ENCODE measurements around the gene CLIC5.

CLIC5 gene

GRCh38 chr6:45924763-45925342 lies 90.8 kb downstream of the CLIC5 start:
- Histone ChIP-seq H3K9me3 (ENCODE audit: insufficient read depth, low read depth, low read length) (no peaks in the 10 kb centered on the region), H3K4me1 (ENCODE audit: insufficient read depth, low read length) (peaks cover 22% of the 10 kb centered on the region), H3K9ac (ENCODE audit: low read depth, low read length) (no peak overlapping the region), H3K27me3 (ENCODE audit: insufficient read depth, low read length) (no peaks in the 10 kb centered on the region; the same call in 1 of the 2 replicates), H3K4me3 (ENCODE audit: low read length) (no peak overlapping the region), H3K27ac (ENCODE audit: low read depth, low read length) (no peak overlapping the region), H3K36me3 (ENCODE audit: insufficient read depth, low read length) (no peaks in the 10 kb centered on the region)
- 81% methylated on average over 6 of the region's 6 CpGs for WGBS

- no peak overlapping the region for H3K27ac ChIP-seq (ENCODE audit: low read depth, low read length)
- no peak overlapping the region for H3K4me3 ChIP-seq (ENCODE audit: low read length)
- H3K4me1 ChIP-seq (ENCODE audit: insufficient read depth, low read length), result peaks cover 24% of the 10 kb centered on the region
- no peaks in the 10 kb centered on the region for H3K36me3 ChIP-seq (ENCODE audit: insufficient read depth, low read length)
- no peak overlapping the region for H3K9ac ChIP-seq (ENCODE audit: low read depth, low read length)
- no peaks in the 10 kb centered on the region; the same call in 1 of the 2 replicates for H3K27me3 ChIP-seq (ENCODE audit: insufficient read depth, low read length)
- no peaks in the 10 kb centered on the region for H3K9me3 ChIP-seq (ENCODE audit: insufficient read depth, low read depth, low read length)
- WGBS, result 79% methylated on average over 5 of the region's 5 CpGs
These were observed 91.7 kb downstream of the CLIC5 start for GRCh38 chr6:45923831-45924391.

- H3K9ac ChIP-seq (ENCODE audit: low read depth, low read length), result no peak overlapping the region
- no peaks in the 10 kb centered on the region for H3K9me3 ChIP-seq (ENCODE audit: insufficient read depth, low read depth, low read length)
- H3K27me3 ChIP-seq (ENCODE audit: insufficient read depth, low read length), result no peaks in the 10 kb centered on the region
- H3K4me3 ChIP-seq (ENCODE audit: low read length), result no peak overlapping the region
- WGBS, result 47% methylated on average over 11 of the region's 11 CpGs
- no peaks in the 10 kb centered on the region for H3K36me3 ChIP-seq (ENCODE audit: insufficient read depth, low read length)
- no peak overlapping the region for H3K27ac ChIP-seq (ENCODE audit: low read depth, low read length)
- H3K4me1 ChIP-seq (ENCODE audit: insufficient read depth, low read length), result peaks cover 20% of the 10 kb centered on the region
These were observed 92.8 kb downstream of the CLIC5 start for GRCh38 chr6:45922728-45923351.

GRCh38 chr6:45921691-45922281 lies 93.9 kb downstream of the CLIC5 start:
- 79% methylated on average over 6 of the region's 6 CpGs for WGBS
- Histone ChIP-seq H3K9ac (ENCODE audit: low read depth, low read length) (no peak overlapping the region), H3K27ac (ENCODE audit: low read depth, low read length) (no peak overlapping the region), H3K27me3 (ENCODE audit: insufficient read depth, low read length) (no peaks in the 10 kb centered on the region), H3K36me3 (ENCODE audit: insufficient read depth, low read length) (no peaks in the 10 kb centered on the region), H3K4me3 (ENCODE audit: low read length) (no peak overlapping the region), H3K9me3 (ENCODE audit: insufficient read depth, low read depth, low read length) (no peaks in the 10 kb centered on the region), H3K4me1 (ENCODE audit: insufficient read depth, low read length) (peaks cover 10% of the 10 kb centered on the region)

GRCh38 chr6:45920819-45921511 lies 94.7 kb downstream of the CLIC5 start:
- no peak overlapping the region for H3K9ac ChIP-seq (ENCODE audit: low read depth, low read length)
- no peaks in the 10 kb centered on the region for H3K36me3 ChIP-seq (ENCODE audit: insufficient read depth, low read length)
- peaks cover 10% of the 10 kb centered on the region for H3K4me1 ChIP-seq (ENCODE audit: insufficient read depth, low read length)
- H3K27ac ChIP-seq (ENCODE audit: low read depth, low read length), result no peak overlapping the region
- H3K4me3 ChIP-seq (ENCODE audit: low read length), result no peak overlapping the region
- 90% methylated on average over 5 of the region's 5 CpGs for WGBS
- no peaks in the 10 kb centered on the region for H3K9me3 ChIP-seq (ENCODE audit: insufficient read depth, low read depth, low read length)
- H3K27me3 ChIP-seq (ENCODE audit: insufficient read depth, low read length), result no peaks in the 10 kb centered on the region

- Histone ChIP-seq H3K4me3 (ENCODE audit: low read length) (no peak overlapping the region), H3K4me1 (ENCODE audit: insufficient read depth, low read length) (peaks cover 10% of the 10 kb centered on the region), H3K36me3 (ENCODE audit: insufficient read depth, low read length) (no peaks in the 10 kb centered on the region), H3K9ac (ENCODE audit: low read depth, low read length) (no peak overlapping the region), H3K27me3 (ENCODE audit: insufficient read depth, low read length) (no peaks in the 10 kb centered on the region), H3K9me3 (ENCODE audit: insufficient read depth, low read depth, low read length) (no peaks in the 10 kb centered on the region), H3K27ac (ENCODE audit: low read depth, low read length) (no peak overlapping the region)
- WGBS, result 95% methylated on average over 2 of the region's 2 CpGs
These were observed 98.2 kb downstream of the CLIC5 start for GRCh38 chr6:45917439-45917838.

GRCh38 chr6:45916692-45917091 lies 99.0 kb downstream of the CLIC5 start:
- no peak overlapping the region for H3K4me3 ChIP-seq (ENCODE audit: low read length)
- H3K9me3 ChIP-seq (ENCODE audit: insufficient read depth, low read depth, low read length), result no peaks in the 10 kb centered on the region
- H3K36me3 ChIP-seq (ENCODE audit: insufficient read depth, low read length), result no peaks in the 10 kb centered on the region
- H3K27me3 ChIP-seq (ENCODE audit: insufficient read depth, low read length), result no peaks in the 10 kb centered on the region
- H3K9ac ChIP-seq (ENCODE audit: low read depth, low read length), result no peak overlapping the region
- H3K4me1 ChIP-seq (ENCODE audit: insufficient read depth, low read length), result peaks cover 10% of the 10 kb centered on the region
- 92% methylated on average over 5 of the region's 5 CpGs for WGBS
- no peak overlapping the region for H3K27ac ChIP-seq (ENCODE audit: low read depth, low read length)

GRCh38 chr6:45915780-45916468 lies 99.7 kb downstream of the CLIC5 start:
- Histone ChIP-seq H3K4me3 (ENCODE audit: low read length) (no peak overlapping the region), H3K27me3 (ENCODE audit: insufficient read depth, low read length) (no peaks in the 10 kb centered on the region), H3K9ac (ENCODE audit: low read depth, low read length) (no peak overlapping the region), H3K36me3 (ENCODE audit: insufficient read depth, low read length) (no peaks in the 10 kb centered on the region), H3K9me3 (ENCODE audit: insufficient read depth, low read depth, low read length) (no peaks in the 10 kb centered on the region), H3K4me1 (ENCODE audit: insufficient read depth, low read length) (peaks cover 10% of the 10 kb centered on the region), H3K27ac (ENCODE audit: low read depth, low read length) (no peak overlapping the region)
- WGBS, result 96% methylated on average over 3 of the region's 3 CpGs

GRCh38 chr6:45911691-45912090 lies 104.0 kb downstream of the CLIC5 start:
- Histone ChIP-seq H3K27me3 (ENCODE audit: insufficient read depth, low read length) (no peaks in the 10 kb centered on the region), H3K4me1 (ENCODE audit: insufficient read depth, low read length) (no peaks in the 10 kb centered on the region), H3K27ac (ENCODE audit: low read depth, low read length) (no peak overlapping the region), H3K4me3 (ENCODE audit: low read length) (no peak overlapping the region), H3K9me3 (ENCODE audit: insufficient read depth, low read depth, low read length) (no peaks in the 10 kb centered on the region), H3K9ac (ENCODE audit: low read depth, low read length) (no peak overlapping the region), H3K36me3 (ENCODE audit: insufficient read depth, low read length) (no peaks in the 10 kb centered on the region)
- WGBS, result 96% methylated on average over 7 of the region's 7 CpGs

- WGBS, result 96% methylated on average over 1 of the region's 1 CpG
- Histone ChIP-seq H3K9ac (ENCODE audit: low read depth, low read length) (no peak overlapping the region), H3K36me3 (ENCODE audit: insufficient read depth, low read length) (no peaks in the 10 kb centered on the region), H3K4me1 (ENCODE audit: insufficient read depth, low read length) (peaks cover 33% of the 10 kb centered on the region), H3K27me3 (ENCODE audit: insufficient read depth, low read length) (0 out of 2 replicates have a peak, but pooled peaks cover 3% of the 10 kb centered on the region), H3K4me3 (ENCODE audit: low read length) (no peak overlapping the region), H3K27ac (ENCODE audit: low read depth, low read length) (no peak overlapping the region), H3K9me3 (ENCODE audit: insufficient read depth, low read depth, low read length) (no peaks in the 10 kb centered on the region)
These were observed 111.7 kb downstream of the CLIC5 start for GRCh38 chr6:45903959-45904358.
